ENCODE measurements around the gene DAD1.

DNA sequence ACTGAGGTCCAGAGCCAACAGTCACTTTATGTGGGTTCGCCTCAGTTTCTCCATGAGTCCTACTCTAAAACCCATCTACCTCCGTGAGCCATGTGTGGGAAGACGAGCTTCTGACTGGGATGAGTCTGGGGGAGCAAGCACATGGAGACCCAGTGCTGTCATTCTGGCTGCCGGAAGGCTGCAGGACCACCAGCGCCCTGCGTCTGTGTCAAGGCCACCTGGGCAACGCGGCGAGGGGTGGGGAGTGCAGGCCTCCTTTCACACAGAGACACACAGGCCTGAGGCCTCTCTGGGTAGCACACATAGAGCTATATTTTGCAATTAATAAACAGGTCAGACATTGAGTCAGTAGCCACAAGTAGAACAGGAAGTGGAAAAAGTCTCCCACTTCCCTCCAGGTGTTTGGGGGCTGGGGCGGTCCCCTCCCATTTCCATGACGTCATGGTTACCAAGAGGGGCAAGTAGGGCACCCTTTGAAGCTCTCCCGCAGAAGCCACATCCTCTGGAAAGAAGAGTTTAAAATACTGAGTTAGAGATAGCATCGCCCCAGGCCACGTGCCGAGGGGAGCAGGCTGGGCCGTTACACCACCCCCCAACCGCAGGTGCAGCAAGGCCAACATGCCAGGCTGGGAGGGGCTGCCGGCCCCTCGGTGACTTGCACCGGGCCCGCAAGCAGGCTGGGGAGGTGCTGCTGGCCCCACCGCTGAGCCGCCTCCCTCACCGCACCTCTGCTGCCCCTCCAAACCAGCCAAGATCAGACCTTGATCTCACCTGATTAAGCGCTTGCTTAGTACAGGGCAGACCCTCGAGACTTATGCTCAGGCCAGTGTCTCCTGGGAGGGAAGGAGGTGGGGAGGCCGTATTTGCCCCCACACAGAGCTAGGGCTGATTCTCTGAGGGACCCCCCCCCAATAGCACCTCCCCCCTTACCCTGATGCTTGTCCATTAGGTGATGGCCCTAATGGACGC, 32.7 kb downstream of the DAD1 start:
- no peak for TF ChIP-seq YY1 (IDR thresholded peaks at IDR 0.05; ENCODE audit: low read depth, low read length)
- TF ChIP-seq TAF1 (IDR thresholded peaks at IDR 0.05; ENCODE audit: low read depth, low read length): no peak
- TF ChIP-seq, protein P1, sequence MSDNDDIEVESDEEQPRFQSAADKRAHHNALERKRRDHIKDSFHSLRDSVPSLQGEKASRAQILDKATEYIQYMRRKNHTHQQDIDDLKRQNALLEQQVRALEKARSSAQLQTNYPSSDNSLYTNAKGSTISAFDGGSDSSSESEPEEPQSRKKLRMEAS (IDR thresholded peaks at IDR 0.05): no peak
- no peak for TF ChIP-seq CHD1 (IDR thresholded peaks at IDR 0.05; ENCODE audit: low read depth, low read length)
- TF ChIP-seq, protein P2, sequence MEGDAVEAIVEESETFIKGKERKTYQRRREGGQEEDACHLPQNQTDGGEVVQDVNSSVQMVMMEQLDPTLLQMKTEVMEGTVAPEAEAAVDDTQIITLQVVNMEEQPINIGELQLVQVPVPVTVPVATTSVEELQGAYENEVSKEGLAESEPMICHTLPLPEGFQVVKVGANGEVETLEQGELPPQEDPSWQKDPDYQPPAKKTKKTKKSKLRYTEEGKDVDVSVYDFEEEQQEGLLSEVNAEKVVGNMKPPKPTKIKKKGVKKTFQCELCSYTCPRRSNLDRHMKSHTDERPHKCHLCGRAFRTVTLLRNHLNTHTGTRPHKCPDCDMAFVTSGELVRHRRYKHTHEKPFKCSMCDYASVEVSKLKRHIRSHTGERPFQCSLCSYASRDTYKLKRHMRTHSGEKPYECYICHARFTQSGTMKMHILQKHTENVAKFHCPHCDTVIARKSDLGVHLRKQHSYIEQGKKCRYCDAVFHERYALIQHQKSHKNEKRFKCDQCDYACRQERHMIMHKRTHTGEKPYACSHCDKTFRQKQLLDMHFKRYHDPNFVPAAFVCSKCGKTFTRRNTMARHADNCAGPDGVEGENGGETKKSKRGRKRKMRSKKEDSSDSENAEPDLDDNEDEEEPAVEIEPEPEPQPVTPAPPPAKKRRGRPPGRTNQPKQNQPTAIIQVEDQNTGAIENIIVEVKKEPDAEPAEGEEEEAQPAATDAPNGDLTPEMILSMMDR (IDR thresholded peaks at IDR 0.05; ENCODE audit: control extremely low read depth in 1 of 3, insufficient read depth in 1 of 3, low read depth in 1 of 3, low read length in 3 of 3): no peak
- no peak for TF ChIP-seq POLR2A (IDR thresholded peaks at IDR 0.05; ENCODE audit: control extremely low read depth in 1 of 2, low read depth in 2 of 2, low read length in 2 of 2)
- TF ChIP-seq BACH1 (IDR thresholded peaks at IDR 0.05; ENCODE audit: low read length): no peak
- no peak for TF ChIP-seq EZH2 (IDR thresholded peaks at IDR 0.05; ENCODE audit: low read depth, low read length, severe bottlenecking)
- no peak for TF ChIP-seq MAFK (IDR thresholded peaks at IDR 0.05; ENCODE audit: low read depth, low read length)
- TF ChIP-seq JUN (IDR thresholded peaks at IDR 0.05; ENCODE audit: low read depth, low read length): no peak
